ENCODE results near the gene SUV39H1. TPM values are rescaled to one million over a fixed set of nuclear protein-coding genes. Genes with fewer than 3 reads are reported as not detected.
"Not testable (repeated sequence)": the region's sequence is repeated elsewhere in the genome, so short reads cannot be mapped to it uniquely, and the experiment has no call there.

SUV39H1 gene
- total RNA-seq, 4 donors from 2014 or later = 3.4 to 11.7 (median 5.1) TPM

GRCh38 chrX:48683411-48683982 lies 13.0 kb upstream of the SUV39H1 start, which contains the start of gene WAS:
Gene WAS (plus strand): TSS chrX:48683799. CDS start chrX:48683854, 55 bp downstream.
- TF ChIP-seq EP300 (IDR thresholded peaks at IDR 0.05) (no peak), POLR2AphosphoS5 (IDR thresholded peaks at IDR 0.05) (no peak), POLR2A (IDR thresholded peaks at IDR 0.05) (no peak)
- TF ChIP-seq, protein P1, sequence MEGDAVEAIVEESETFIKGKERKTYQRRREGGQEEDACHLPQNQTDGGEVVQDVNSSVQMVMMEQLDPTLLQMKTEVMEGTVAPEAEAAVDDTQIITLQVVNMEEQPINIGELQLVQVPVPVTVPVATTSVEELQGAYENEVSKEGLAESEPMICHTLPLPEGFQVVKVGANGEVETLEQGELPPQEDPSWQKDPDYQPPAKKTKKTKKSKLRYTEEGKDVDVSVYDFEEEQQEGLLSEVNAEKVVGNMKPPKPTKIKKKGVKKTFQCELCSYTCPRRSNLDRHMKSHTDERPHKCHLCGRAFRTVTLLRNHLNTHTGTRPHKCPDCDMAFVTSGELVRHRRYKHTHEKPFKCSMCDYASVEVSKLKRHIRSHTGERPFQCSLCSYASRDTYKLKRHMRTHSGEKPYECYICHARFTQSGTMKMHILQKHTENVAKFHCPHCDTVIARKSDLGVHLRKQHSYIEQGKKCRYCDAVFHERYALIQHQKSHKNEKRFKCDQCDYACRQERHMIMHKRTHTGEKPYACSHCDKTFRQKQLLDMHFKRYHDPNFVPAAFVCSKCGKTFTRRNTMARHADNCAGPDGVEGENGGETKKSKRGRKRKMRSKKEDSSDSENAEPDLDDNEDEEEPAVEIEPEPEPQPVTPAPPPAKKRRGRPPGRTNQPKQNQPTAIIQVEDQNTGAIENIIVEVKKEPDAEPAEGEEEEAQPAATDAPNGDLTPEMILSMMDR (IDR thresholded peaks at IDR 0.05) = no peak
- peak; percentile 33 for ATAC-seq
- H3K27ac ChIP-seq = peak within 1 kb of the TSS in 1 of 4 donors; percentile 34
- H3K36me3 ChIP-seq = no peaks in the 10 kb centered on the region
- 66 to 79% methylated on average over 3 to 4 of the region's 13 CpGs for WGBS, 2 donors (ENCODE audit: low coverage in 1 of 2)
- peak within 1 kb of the TSS; percentile 10 to 28 for H3K4me3 ChIP-seq
- no peaks in the 10 kb centered on the region for H3K9me3 ChIP-seq
- H3K4me1 ChIP-seq = no peaks in the 10 kb centered on the region
- peaks cover 2% of the 10 kb centered on the region for H3K27me3 ChIP-seq

GRCh38 chrX:48684134-48684533 lies 12.4 kb upstream of the SUV39H1 start:
- WGBS, 2 donors (ENCODE audit: low coverage in 1 of 2) = 80 to 83% methylated on average over 1 of the region's 7 CpGs
- no peak for ATAC-seq
- peak overlapping the region; percentile 10 to 28 for H3K4me3 ChIP-seq
- TF ChIP-seq POLR2A (IDR thresholded peaks at IDR 0.05) (no peak), POLR2AphosphoS5 (IDR thresholded peaks at IDR 0.05) (no peak)
- TF ChIP-seq, protein P1 (IDR thresholded peaks at IDR 0.05) = no peak
- H3K27me3 ChIP-seq = peaks cover 6% of the 10 kb centered on the region
- H3K27ac ChIP-seq = peak overlapping the region in 1 of 4 donors; percentile 34
- no peaks in the 10 kb centered on the region for H3K9me3 ChIP-seq
- no peaks in the 10 kb centered on the region for H3K36me3 ChIP-seq
- no peaks in the 10 kb centered on the region for H3K4me1 ChIP-seq

GRCh38 chrX:48685416-48685815 lies 11.1 kb upstream of the SUV39H1 start:
- no peak overlapping the region for H3K4me3 ChIP-seq
- H3K9me3 ChIP-seq = no peaks in the 10 kb centered on the region
- TF ChIP-seq POLR2AphosphoS5 (IDR thresholded peaks at IDR 0.05) = no peak
- ATAC-seq = no peak
- H3K4me1 ChIP-seq = no peaks in the 10 kb centered on the region
- no peak overlapping the region for H3K27ac ChIP-seq
- no peaks in the 10 kb centered on the region for H3K36me3 ChIP-seq
- peaks cover 6% of the 10 kb centered on the region for H3K27me3 ChIP-seq
- whole genome bisulfite sequencing, 2 donors (ENCODE audit: low coverage in 1 of 2) = no CpG with 5 or more reads among the region's 12 CpGs

- ATAC-seq = no peak
- H3K9me3 ChIP-seq = no peaks in the 10 kb centered on the region
- TF ChIP-seq POLR2A (IDR thresholded peaks at IDR 0.05) (no peak), POLR2AphosphoS5 (IDR thresholded peaks at IDR 0.05) (no peak), EP300 (IDR thresholded peaks at IDR 0.05) (no peak)
- TF ChIP-seq, protein P1 (IDR thresholded peaks at IDR 0.05) = no peak
- H3K27me3 ChIP-seq = peaks cover 6% of the 10 kb centered on the region
- 40% methylated on average over 1 of the region's 19 CpGs; no CpG with 5 or more reads in 1 of the 2 donors for WGBS, 2 donors (ENCODE audit: low coverage in 1 of 2)
- H3K4me1 ChIP-seq = no peaks in the 10 kb centered on the region
- no peaks in the 10 kb centered on the region for H3K36me3 ChIP-seq
- H3K27ac ChIP-seq = no peak overlapping the region
- no peak overlapping the region for H3K4me3 ChIP-seq
Measured at GRCh38 chrX:48688531-48689150, 7.9 kb upstream of the SUV39H1 start.

- ATAC-seq = no peak
- Histone ChIP-seq H3K36me3 (no peaks in the 10 kb centered on the region), H3K27me3 (peaks cover 6% of the 10 kb centered on the region), H3K4me3 (no peak overlapping the region), H3K4me1 (no peaks in the 10 kb centered on the region), H3K9me3 (no peaks in the 10 kb centered on the region), H3K27ac (no peak overlapping the region)
- TF ChIP-seq POLR2A (IDR thresholded peaks at IDR 0.05) (no peak), POLR2AphosphoS5 (IDR thresholded peaks at IDR 0.05) (no peak), EP300 (IDR thresholded peaks at IDR 0.05) (no peak)
- TF ChIP-seq, protein P1 (IDR thresholded peaks at IDR 0.05) = no peak
- 41 to 50% methylated on average over 2 of the region's 11 CpGs for whole genome bisulfite sequencing, 2 donors (ENCODE audit: low coverage in 1 of 2)
Measured at GRCh38 chrX:48689208-48689920, 7.2 kb upstream of the SUV39H1 start.

- ATAC-seq, H3K27ac ChIP-seq, H3K9me3 ChIP-seq, H3K4me3 ChIP-seq, H3K4me1 ChIP-seq, H3K36me3 ChIP-seq, H3K27me3 ChIP-seq: not testable (repeated sequence)
- WGBS, 2 donors (ENCODE audit: low coverage in 1 of 2) = 66 to 80% methylated on average over 1 to 2 of the region's 5 CpGs
Measured at GRCh38 chrX:48691746-48692145, 4.8 kb upstream of the SUV39H1 start.

All from gastroesophageal sphincter (tissue), 4 donors.